Colonic mucosa (tissue), 4 donors: Measurements from ENCODE around the gene KRTAP4-3. TPM values are rescaled to one million over a fixed set of nuclear protein-coding genes. Genes with fewer than 3 reads are reported as not detected.
"Not testable (repeated sequence)": the region's sequence is repeated elsewhere in the genome, so short reads cannot be mapped to it uniquely, and the experiment has no call there.

Experiments used
- DNase-seq: peaks from one replicate; pipeline ENCODE4 v3.0.0-alpha.2; 2020
- H3K27ac ChIP-seq: fragments of 200-600 bp; one replicate; pipeline ENCODE4 v1.8.0; 2021
- H3K27me3 ChIP-seq: fragments of 200-600 bp; one replicate; pipeline ENCODE4 v1.8.0; 2021
- H3K36me3 ChIP-seq: fragments of 200-600 bp; one replicate; pipeline ENCODE4 v1.8.0; 2021
- H3K4me1 ChIP-seq: fragments of 200-600 bp; one replicate; pipeline ENCODE4 v1.8.0; 2021; ENCODE audit warnings: mild to moderate bottlenecking
- H3K4me3 ChIP-seq: fragments of 200-600 bp; one replicate; pipeline ENCODE4 v1.8.0; 2021
- H3K9ac ChIP-seq, 2 donors: one replicate each; pipeline ENCODE4 v1.7.0; 2013; ENCODE audit warnings: control low read depth in 2 of 2, low read depth in 2 of 2, low read length in 2 of 2
- H3K9me3 ChIP-seq: fragments of 200-600 bp; one replicate; pipeline ENCODE4 v1.8.0; 2021
- CTCF ChIP-seq: fragments of 200-600 bp; IDR thresholded peaks from one replicate; pipeline ENCODE4 v1.8.0; 2022; ENCODE audit warnings: antibody characterized with exemption, mild to moderate bottlenecking
- intact Hi-C: fragments of 100-400 bp; cut with DNase I; formaldehyde crosslinking; loops from one replicate; pipeline ENCODE4 v1.14.1; 2022
- total RNA-seq, 2 donors: library from RNA; stranded (reverse); fragmentation: NEBNext Ultra II Directional in 1 of 2; extraction: Animal tissue kit (Norgen Biotek cat#: 25700) in 1 of 2; gene quantifications; one replicate each; pipeline ENCODE4 v1.2.1, GENCODE V29; 2021
- donor health status: healthy.
- donor health status: DM: no; HTN: no; CAD: no.
- donor health status: DM: no; HTN: no; CAD: no.

Gene KRTAP4-3
- total RNA-seq, 2 donors from 2014 or later: not detected

DNA sequence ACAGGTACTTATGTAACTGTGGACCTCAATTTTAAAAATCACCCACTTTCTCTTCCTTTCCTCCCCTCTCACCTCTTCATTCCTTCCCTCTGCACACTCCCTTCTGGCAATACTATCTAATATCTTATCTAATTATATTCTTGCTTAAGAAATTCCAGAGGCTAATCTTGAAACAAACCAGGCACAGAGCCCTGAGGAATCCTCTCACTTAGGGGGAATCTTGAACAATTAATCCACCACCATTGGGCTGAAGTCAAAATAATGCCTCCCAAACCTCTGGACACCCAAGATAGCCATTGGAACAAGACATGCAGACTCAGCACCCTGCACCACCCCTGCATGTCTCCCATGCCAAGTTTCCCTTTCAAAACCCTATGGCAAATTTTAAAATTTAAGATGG lies 26.7 kb downstream of the KRTAP4-3 start:
- Histone ChIP-seq H3K27ac (no peak overlapping the region), H3K4me1 (no peaks in the 10 kb centered on the region), H3K36me3 (no peaks in the 10 kb centered on the region), H3K27me3 (no peaks in the 10 kb centered on the region), H3K9ac (no peak overlapping the region), H3K4me3 (no peak overlapping the region), H3K9me3 (no peaks in the 10 kb centered on the region)
- DNase-seq: no peak
- TF ChIP-seq CTCF: no peak
- intact Hi-C loops: no loop called here

DNA sequence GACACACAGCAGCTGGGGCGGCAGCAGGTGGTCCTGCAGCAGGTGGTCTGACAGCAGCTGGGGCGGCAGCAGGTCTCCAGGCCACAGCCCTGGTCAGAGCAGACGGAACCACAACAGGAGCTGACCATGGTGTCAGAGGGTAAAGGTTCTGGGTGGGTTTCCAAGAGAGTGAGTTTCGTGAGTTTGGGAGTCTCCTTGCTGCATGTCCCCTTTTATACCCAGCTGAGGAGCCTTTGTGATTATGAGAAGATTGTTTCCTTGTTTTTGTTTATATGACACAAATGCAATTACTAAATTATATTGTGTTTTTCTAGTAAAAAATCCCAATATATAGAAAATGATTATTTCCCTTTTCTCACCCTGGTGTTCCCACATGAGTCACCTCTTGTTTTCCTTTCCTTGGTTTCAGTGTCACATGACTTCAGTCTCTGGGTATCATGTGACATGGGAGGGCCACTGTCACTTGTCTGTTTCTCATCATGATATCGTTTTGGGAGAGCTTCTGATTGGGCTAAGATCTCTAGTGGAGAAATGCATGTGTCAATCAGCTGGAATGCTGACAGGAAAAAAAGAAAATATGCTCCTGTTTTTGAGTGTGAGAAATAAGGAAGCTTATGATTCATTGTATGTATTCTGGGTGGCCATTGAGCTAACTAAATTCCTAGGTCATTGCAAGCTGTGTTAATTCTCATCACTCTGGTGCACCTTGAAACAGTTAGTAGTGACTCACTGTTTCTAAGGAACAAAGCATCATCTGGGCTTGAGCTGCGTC lies 27.5 kb downstream of the KRTAP4-3 start, which contains the start of gene KRTAP4-6:
KRTAP4-6 (minus strand) TSS at position 185 of the 772 bp plus-strand sequence; CDS start at position 128, 57 bp downstream.
- H3K27ac ChIP-seq: no peak within 1 kb of the TSS
- intact Hi-C loops: no loop called here
- no peak within 1 kb of the TSS for H3K9ac ChIP-seq
- TF ChIP-seq CTCF: no peak
- H3K4me3 ChIP-seq: no peak within 1 kb of the TSS
- no peaks in the 10 kb centered on the region for H3K27me3 ChIP-seq
- H3K4me1 ChIP-seq: no peaks in the 10 kb centered on the region
- no peaks in the 10 kb centered on the region for H3K9me3 ChIP-seq
- H3K36me3 ChIP-seq: no peaks in the 10 kb centered on the region
- no peak for DNase-seq

- not testable (repeated sequence) for H3K9ac ChIP-seq
Observed at GRCh38 chr17:41139865-41140264, 28.2 kb downstream of the KRTAP4-3 start.

DNA sequence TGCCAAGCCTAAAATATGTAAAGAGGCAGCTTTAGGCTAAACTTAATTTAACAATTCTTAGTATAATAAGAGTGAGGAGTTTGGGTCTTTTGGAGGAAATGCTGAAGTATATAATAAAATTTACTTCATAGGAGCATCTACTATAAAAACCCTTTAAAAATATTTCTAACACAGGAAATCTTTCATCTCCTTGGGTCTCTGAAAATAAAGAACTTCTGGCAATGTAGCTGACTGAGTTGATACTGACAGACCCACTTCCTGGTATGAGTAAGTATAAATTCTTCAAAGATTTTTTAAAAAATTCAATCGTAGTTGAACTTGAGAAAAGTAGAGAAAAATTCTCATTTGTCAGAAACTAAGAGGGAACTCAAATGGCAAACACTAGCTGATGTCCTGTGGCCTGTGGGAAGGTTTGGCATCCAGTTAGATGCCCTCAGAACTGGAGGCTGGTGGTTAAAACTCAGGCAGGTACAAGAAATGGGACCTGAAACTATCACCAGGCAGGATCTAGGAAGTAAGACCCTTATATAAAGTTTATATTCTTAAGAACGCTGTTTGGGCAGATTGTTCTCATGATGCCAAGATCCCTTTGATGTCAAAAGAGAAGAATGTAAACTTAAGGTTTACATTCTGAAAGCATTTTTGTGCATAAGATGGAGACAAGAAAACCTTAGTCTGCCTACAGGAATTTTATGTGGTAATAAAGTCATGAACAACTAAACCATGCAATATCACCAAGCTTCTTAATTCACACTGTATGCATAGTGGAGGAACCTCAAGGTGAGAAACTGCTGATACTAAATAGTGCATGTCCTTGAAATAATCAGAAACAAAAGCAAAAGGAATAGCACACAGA lies 33.9 kb downstream of the KRTAP4-3 start:
- Histone ChIP-seq H3K27ac (no peak overlapping the region), H3K27me3 (no peaks in the 10 kb centered on the region), H3K36me3 (no peaks in the 10 kb centered on the region), H3K9ac (no peak overlapping the region), H3K9me3 (no peaks in the 10 kb centered on the region), H3K4me3 (no peak overlapping the region), H3K4me1 (no peaks in the 10 kb centered on the region)
- intact Hi-C loops: no loop called here
- no peak for TF ChIP-seq CTCF
- DNase-seq: no peak

More at GRCh38 chr17:41139865-41140264, 28.2 kb downstream of the KRTAP4-3 start:
- intact Hi-C loops, H3K4me1 ChIP-seq, H3K27me3 ChIP-seq, H3K27ac ChIP-seq, H3K9me3 ChIP-seq, H3K4me3 ChIP-seq, DNase-seq, H3K36me3 ChIP-seq: not testable (repeated sequence)

DNA sequence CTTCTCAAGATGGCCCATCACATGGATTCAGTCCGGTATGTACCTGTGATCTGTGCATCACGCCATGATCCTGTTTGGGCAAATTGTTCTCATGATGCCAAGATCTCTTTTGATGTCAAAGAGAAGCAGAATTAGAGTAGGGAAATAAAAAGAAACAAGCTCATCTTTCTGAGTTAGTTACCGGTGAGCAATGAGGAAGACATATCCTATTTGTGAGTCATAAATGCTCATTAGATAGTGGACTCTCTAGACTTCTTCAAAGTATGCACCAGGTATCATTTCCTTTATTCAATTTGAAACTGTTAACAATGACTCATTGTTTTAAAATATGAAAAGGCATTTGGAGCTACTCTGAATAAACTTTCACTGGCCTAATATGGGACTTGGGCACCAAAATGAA lies 36.0 kb downstream of the KRTAP4-3 start:
- Histone ChIP-seq H3K9me3 (no peaks in the 10 kb centered on the region), H3K27ac (no peak overlapping the region), H3K4me1 (no peaks in the 10 kb centered on the region), H3K4me3 (no peak overlapping the region), H3K9ac (no peak overlapping the region), H3K27me3 (no peaks in the 10 kb centered on the region), H3K36me3 (no peaks in the 10 kb centered on the region)
- intact Hi-C loops: no loop called here
- DNase-seq: no peak
- TF ChIP-seq CTCF: no peak
